H1 (cell line): ENCODE data around the gene DHX34. TPM values are rescaled to one million over a fixed set of nuclear protein-coding genes. Genes with fewer than 3 reads are reported as not detected.

ENCODE experiments used
- CTCF ChIA-PET: fragments of 300-600 bp; sonication (Branson Sonifier 250); formaldehyde crosslinking; loops from one replicate; lab custom pipeline; 2021; ENCODE audit not compliant: partially characterized antibody; lab: Charles Lee
- POLR2A ChIA-PET: fragments of 300-600 bp; sonication (Branson Sonifier 250); formaldehyde crosslinking; loops from one replicate; lab custom pipeline; 2021; ENCODE audit warnings: inconsistent platforms; ENCODE audit not compliant: partially characterized antibody; lab: Charles Lee
- DNase-seq, 2 experiments: peaks; one replicate each; pipeline versions ENCODE4 v3.0.0 to v3.0.0-alpha.2; 2010 to 2022; ENCODE audit warnings: low spot score in 2 of 2, low read depth in 1 of 2, mixed read lengths in 1 of 2
- FAIRE-seq: peaks from 2 replicates; lab custom pipeline; 2011; peaks lifted over from hg19 to GRCh38; lab: Jason Lieb, UNC
- H2AFZ ChIP-seq: 2 replicates; pipeline ENCODE4 v1.8.1; 2012; ENCODE audit warnings: low read length, inconsistent platforms
- H2AK5ac ChIP-seq: 2 replicates; pipeline ENCODE4 v1.6.1; 2013; ENCODE audit warnings: low read depth, low read length
- H2BK120ac ChIP-seq: replicated peaks from 2 replicates; pipeline ENCODE3; 2013; ENCODE audit warnings: low read depth, low read length, inconsistent platforms
- H2BK12ac ChIP-seq: 2 replicates; pipeline ENCODE4 v1.6.1; 2013; ENCODE audit warnings: low read depth, low read length
- H2BK15ac ChIP-seq: 2 replicates; pipeline ENCODE4 v1.6.1; 2013; ENCODE audit warnings: low read length
- H2BK20ac ChIP-seq: 2 replicates; pipeline ENCODE4 v1.6.1; 2013; ENCODE audit warnings: low read length
- H2BK5ac ChIP-seq: 2 replicates; pipeline ENCODE4 v1.6.1; 2013; ENCODE audit warnings: low read depth, low read length
- H3K14ac ChIP-seq: 2 replicates; pipeline ENCODE4 v1.6.1; 2013; ENCODE audit warnings: inconsistent platforms; ENCODE audit not compliant: insufficient read length
- H3K18ac ChIP-seq: 2 replicates; pipeline ENCODE4 v1.6.1; 2013; ENCODE audit warnings: low read length; ENCODE audit errors: extremely low read depth
- H3K23ac ChIP-seq: 2 replicates; pipeline ENCODE4 v1.6.1; 2013; ENCODE audit warnings: inconsistent platforms; ENCODE audit not compliant: insufficient read length
- H3K23me2 ChIP-seq: 2 replicates; pipeline ENCODE4 v1.6.1; 2013; ENCODE audit warnings: low read depth, low read length
- H3K27ac ChIP-seq: 2 replicates; pipeline ENCODE4 v1.6.1; 2011; ENCODE audit warnings: low read depth, low read length, inconsistent platforms
- H3K27me3 ChIP-seq, 4 experiments: replicated peaks in 1 of 4; 1 replicate in 1 of 4; 2 replicates in 3 of 4; pipeline versions ENCODE4 v1.6.1 to v1.8.1; 2011 to 2013; ENCODE audit warnings: low read length in 3 of 4, mild to moderate bottlenecking in 3 of 4, inconsistent platforms in 2 of 4, mixed read lengths in 2 of 4, moderate library complexity in 1 of 4; ENCODE audit not compliant: control insufficient read depth in 3 of 4, insufficient read depth in 3 of 4; ENCODE audit errors: extremely low read depth in 1 of 4
- H3K36me3 ChIP-seq, 4 experiments: 2 replicates each; pipeline versions ENCODE4 v1.6.1 to v1.8.1; 2011 to 2013; ENCODE audit warnings: mild to moderate bottlenecking in 4 of 4, low read length in 3 of 4, moderate library complexity in 2 of 4, control low read depth in 1 of 4, inconsistent platforms in 1 of 4; ENCODE audit not compliant: insufficient read depth in 4 of 4, control insufficient read depth in 2 of 4
- H3K4ac ChIP-seq: replicated peaks from 2 replicates; pipeline ENCODE3; 2013; ENCODE audit warnings: low read length, low read depth, mixed read lengths, inconsistent platforms; ENCODE audit not compliant: insufficient read length
- H3K4me1 ChIP-seq, 4 experiments: replicated peaks in 1 of 4; 1 replicate in 1 of 4; 2 replicates in 3 of 4; pipeline versions ENCODE4 v1.6.1 to v1.8.1; 2011 to 2013; ENCODE audit warnings: low read length in 3 of 4, inconsistent platforms in 2 of 4, mixed read lengths in 1 of 4; ENCODE audit not compliant: insufficient read depth in 4 of 4, control insufficient read depth in 3 of 4
- H3K4me2 ChIP-seq, 2 experiments: 2 replicates each; pipeline versions ENCODE4 v1.6.1 to v1.8.1; 2011 to 2013; ENCODE audit warnings: low read depth in 2 of 2, low read length in 2 of 2, control low read depth in 1 of 2, inconsistent platforms in 1 of 2, mild to moderate bottlenecking in 1 of 2; ENCODE audit not compliant: insufficient read depth in 1 of 2
- H3K4me3 ChIP-seq, 4 experiments: fragments of 200-600, 300-600 bp in 1 of 4; sonication (generic), shearing (Covaris generic), sonication (Bioruptor Twin) in 1 of 4; 2 replicates each; pipeline versions ENCODE4 v1.5.1 to v1.8.1; 2011 to 2016; ENCODE audit warnings: low read length in 4 of 4, low read depth in 3 of 4, control low read depth in 2 of 4, inconsistent platforms in 2 of 4, mild to moderate bottlenecking in 2 of 4, mixed read lengths in 1 of 4, moderate library complexity in 1 of 4; ENCODE audit not compliant: insufficient read depth in 2 of 4; ENCODE audit errors: extremely low read depth in 1 of 4
- H3K56ac ChIP-seq: replicated peaks from 2 replicates; pipeline ENCODE3; 2013; ENCODE audit warnings: low read depth, mild to moderate bottlenecking, mixed read lengths, low read length, inconsistent platforms; ENCODE audit not compliant: insufficient read length
- H3K79me1 ChIP-seq: 2 replicates; pipeline ENCODE4 v1.6.1; 2013; ENCODE audit warnings: low read depth, low read length, control low read depth
- H3K79me2 ChIP-seq, 2 experiments: 2 replicates each; pipeline versions ENCODE4 v1.6.1 to v1.8.1; 2012 to 2013; ENCODE audit warnings: low read length in 2 of 2, mild to moderate bottlenecking in 2 of 2, inconsistent platforms in 1 of 2; ENCODE audit not compliant: insufficient read depth in 2 of 2, control insufficient read depth in 1 of 2
- H3K9ac ChIP-seq, 4 experiments: replicated peaks in 1 of 4; 1 replicate in 1 of 4; 2 replicates in 3 of 4; pipeline versions ENCODE4 v1.6.1 to v1.8.1; 2011 to 2013; ENCODE audit warnings: low read depth in 3 of 4, low read length in 3 of 4, control low read depth in 2 of 4, mild to moderate bottlenecking in 2 of 4, moderate library complexity in 2 of 4, inconsistent platforms in 1 of 4; ENCODE audit errors: extremely low read depth in 1 of 4
- H3K9me3 ChIP-seq, 2 experiments: 2 replicates each; pipeline versions ENCODE4 v1.6.1 to v1.8.1; 2012 to 2013; ENCODE audit warnings: mild to moderate bottlenecking in 2 of 2, moderate library complexity in 2 of 2, control low read depth in 1 of 2, inconsistent platforms in 1 of 2, low read depth in 1 of 2, low read length in 1 of 2, mixed read lengths in 1 of 2; ENCODE audit not compliant: insufficient read depth in 2 of 2
- H4K20me1 ChIP-seq, 2 experiments: replicated peaks in 1 of 2; 2 replicates each; pipeline versions ENCODE3 to v1.8.1; 2011 to 2013; ENCODE audit warnings: inconsistent platforms in 2 of 2, low read length in 2 of 2, mild to moderate bottlenecking in 1 of 2; ENCODE audit not compliant: insufficient read depth in 2 of 2, control insufficient read depth in 1 of 2
- H4K5ac ChIP-seq: 2 replicates; pipeline ENCODE4 v1.6.1; 2013; ENCODE audit warnings: low read length, low read depth, mixed read lengths, inconsistent platforms; ENCODE audit not compliant: insufficient read length
- H4K8ac ChIP-seq: 2 replicates; pipeline ENCODE4 v1.8.0; 2013; ENCODE audit warnings: mild to moderate bottlenecking, moderate library complexity, low read length, inconsistent platforms; ENCODE audit not compliant: insufficient read depth; ENCODE audit errors: extremely low read depth
- H4K91ac ChIP-seq: replicated peaks from 2 replicates; pipeline ENCODE3; 2013; ENCODE audit warnings: low read length, mixed read lengths, inconsistent platforms; ENCODE audit not compliant: insufficient read length
- KDM4A ChIP-seq: IDR thresholded peaks from one replicate; pipeline ENCODE4 v1.7.1; 2012; ENCODE audit warnings: low read depth, mild to moderate bottlenecking, moderate library complexity, low read length, inconsistent platforms; ENCODE audit not compliant: severe bottlenecking
- YY1 ChIP-seq: IDR thresholded peaks from 2 replicates; pipeline ENCODE4 v1.6.1; 2011; ENCODE audit warnings: low read depth, mild to moderate bottlenecking, low read length
- WGBS, 2 experiments: shearing (Covaris generic) in 1 of 2; methylation state at CpG; one replicate each; pipeline versions ENCODE4 v1.1.6 to v1.1.7; 2013 to 2015; ENCODE audit warnings: low lambda C conversion rate in 2 of 2, mixed read lengths in 2 of 2, inconsistent platforms in 1 of 2, low coverage in 1 of 2, missing lambda C conversion rate in 1 of 2; ENCODE audit not compliant: insufficient replicate concordance in 2 of 2, insufficient coverage in 1 of 2, insufficient read length in 1 of 2; ENCODE audit errors: extremely low coverage in 1 of 2, missing lambda C conversion rate in 1 of 2; 5-methylcytosine and 5-hydroxymethylcytosine counted together
- polyA plus RNA-seq, 7 experiments: library from polyadenylated mRNA; depleted of rRNA in 3 of 7; stranded (reverse) in 5 of 7; unstranded in 2 of 7; fragments of >200 nt in 5 of 7; fragments of 200-250 nt in 2 of 7; gene quantifications; 1 replicate in 5 of 7; 2 replicates in 1 of 7; 4 replicates in 1 of 7; pipeline versions ENCODE4 v1.2.1 to v1.2.3, GENCODE V29; 2011 to 2013; ENCODE audit warnings: missing spikeins in 2 of 7, mixed read lengths in 2 of 7
- total RNA-seq: library from RNA; stranded (reverse); fragmentation: NEBNext Ultra II Directional; extraction: Animal tissue kit (Norgen Biotek cat#: 25700); gene quantifications from 2 replicates; pipeline ENCODE4 v1.2.1, GENCODE V29; 2021

The DHX34 gene
- total and polyA plus RNA-seq, 2 of the 8 experiments (the other 6 are each of a cell fraction or from before 2014, with no cell fraction given), result 17.5 to 24.3 TPM

DNA sequence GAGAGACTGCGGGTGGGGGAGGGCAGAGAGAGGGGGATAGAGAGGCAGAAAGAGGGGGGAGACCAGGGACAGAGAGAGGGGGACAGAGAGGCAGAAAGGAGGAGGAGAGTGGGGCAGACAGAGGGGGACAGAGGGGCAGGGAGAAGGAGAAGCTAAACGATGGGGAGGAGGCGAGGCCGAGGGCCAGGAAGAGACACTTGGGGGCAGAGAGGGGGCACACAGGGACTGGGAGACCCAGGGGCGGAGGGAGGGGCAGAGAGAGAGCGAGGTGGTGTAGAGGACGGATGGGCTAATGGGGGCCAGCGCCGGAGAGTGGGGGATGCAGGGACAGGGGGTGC is 69.5 kb downstream of the DHX34 start:
- Histone ChIP-seq H2BK15ac (no peak overlapping the region), H3K14ac (no peak overlapping the region), H3K4me2 (peak overlapping the region; percentile 92 to 96), H3K36me3 (peaks cover 0 to 3% (median 0%) of the 10 kb centered on the region in 4 experiments; a peak in 1 of 8 replicates), H3K56ac (no peak overlapping the region), H3K4me1 (peaks cover 6 to 36% (median 19%) of the 10 kb centered on the region in 4 experiments), H2BK120ac (no peak overlapping the region), H2AFZ (no peak overlapping the region), H4K20me1 (peaks cover 5 to 12% of the 10 kb centered on the region in 2 experiments), H4K8ac (no peak overlapping the region), H3K79me2 (no peaks in the 10 kb centered on the region), H3K27me3 (peaks cover 36 to 77% (median 73%) of the 10 kb centered on the region in 4 experiments), H3K18ac (peak overlapping the region; percentile 62), H2AK5ac (no peak overlapping the region), H4K91ac (no peak overlapping the region), H3K79me1 (no peaks in the 10 kb centered on the region)
- POLR2A ChIA-PET, result interaction anchor here (0.6 to 1.7 kb wide), 10 partner anchors 9 to 1456 kb away, joined by 3 to 7 read pairs (median 4); partner anchors contain the start of gene DHX34
- CTCF ChIA-PET, result interaction anchor here (1.0 to 1.3 kb wide), 2 partner anchors 10 to 11 kb away, joined by 3 read pairs; no protein-coding TSS in a partner anchor
- FAIRE-seq (no peak), DNase-seq (peak in 1 of 2 experiments; percentile 64)
- TF ChIP-seq KDM4A (peak; percentile 39), YY1 (no peak)
- TF ChIP-seq, all 59 proteins: peak for 1
- Histone ChIP-seq H2BK5ac (no peak overlapping the region), H2BK20ac (no peak overlapping the region), H3K9ac (no peak overlapping the region; a peak in 1 of 7 replicates), H3K4me3 (peak overlapping the region; percentile 41 to 75 (median 58)), H3K27ac (no peak overlapping the region), H3K23ac (no peak overlapping the region), H3K4ac (no peak overlapping the region), H3K23me2 (peaks cover 36% of the 10 kb centered on the region), H2BK12ac (peak overlapping the region; percentile 9; the same call in 1 of the 2 replicates), H3K9me3 (no peaks in the 10 kb centered on the region), H4K5ac (no peak overlapping the region)
- no CpG with 5 or more reads among the region's 9 CpGs for WGBS, 2 experiments
